K562 (cell line): Measurements from ENCODE around the gene MFAP3L. TPM values are rescaled to one million over a fixed set of nuclear protein-coding genes. Genes with fewer than 3 reads are reported as not detected.

Source experiments
- ATAC-seq: fragments of 200-7000 bp; cut with Tn5 transposase; 3 replicates; pipeline ENCODE4 v1.9.1; 2020; ENCODE audit warnings: moderate library complexity
- BruUV-seq: library from RNA; stranded (reverse); fragments of 400-500 nt; replicated peaks from 2 replicates; lab custom pipeline; 2021; lab: Mats Ljungman, UMichigan
- CTCF ChIA-PET: fragments of 300-600 bp; formaldehyde crosslinking; extraction: SDS; loops from one replicate; lab custom pipeline; 2021; ENCODE audit warnings: low intra/inter-chr PET ratio; lab: Yijun Ruan, JAX
- POLR2A ChIA-PET: fragments of 300-600, 350-650 bp; sonication (Branson Sonifier 250); formaldehyde crosslinking; extraction: SDS; loops from one replicate; lab custom pipeline; 2021; ENCODE audit warnings: antibody characterized with exemption, inconsistent platforms; lab: Yijun Ruan, JAX
- DNase-seq, 4 experiments: peaks; one replicate each; pipeline versions ENCODE4 v3.0.0 to v3.0.0-alpha.2; 2011 to 2018; ENCODE audit warnings: low spot score in 3 of 4, mixed read lengths in 3 of 4; ENCODE audit errors: extremely low read depth in 1 of 4
- FAIRE-seq: peaks from 2 replicates; lab custom pipeline; 2011; peaks lifted over from hg19 to GRCh38; lab: Jason Lieb, UNC
- H2AFZ ChIP-seq: 2 replicates; pipeline ENCODE4 v1.6.0; 2011; ENCODE audit warnings: low read depth, low read length, control low read depth, inconsistent platforms
- H3K27ac ChIP-seq: fragments of 200-600 bp; 3 replicates; pipeline ENCODE4 v1.8.0; 2011; ENCODE audit warnings: low read depth, mild to moderate bottlenecking, control low read depth, inconsistent platforms, low read length, moderate library complexity, mixed read lengths; ENCODE audit errors: extremely low read depth
- H3K27me3 ChIP-seq, 2 experiments: fragments of 300-600 bp in 1 of 2; 2 replicates in 1 of 2; 3 replicates in 1 of 2; pipeline versions ENCODE4 v1.6.0 to v1.8.0; 2011; ENCODE audit warnings: inconsistent platforms in 2 of 2, low read length in 2 of 2, mild to moderate bottlenecking in 1 of 2, mixed read lengths in 1 of 2, moderate library complexity in 1 of 2; ENCODE audit not compliant: control insufficient read depth in 2 of 2, insufficient read depth in 2 of 2
- H3K36me3 ChIP-seq: fragments of 300-600 bp; 3 replicates; pipeline ENCODE4 v1.8.0; 2011; ENCODE audit warnings: mild to moderate bottlenecking, low read length, inconsistent platforms; ENCODE audit not compliant: control insufficient read depth, insufficient read depth
- H3K4me1 ChIP-seq, 2 experiments: fragments of 200-600 bp in 1 of 2; replicated peaks in 1 of 2; 2 replicates in 1 of 2; 3 replicates in 1 of 2; pipeline versions ENCODE4 v1.5.1 to v1.8.0; 2011; ENCODE audit warnings: inconsistent platforms in 2 of 2, low read length in 2 of 2, mild to moderate bottlenecking in 1 of 2, mixed read lengths in 1 of 2, moderate library complexity in 1 of 2; ENCODE audit not compliant: control insufficient read depth in 2 of 2, insufficient read depth in 2 of 2
- H3K4me2 ChIP-seq: 2 replicates; pipeline ENCODE4 v1.6.1; 2011; ENCODE audit warnings: low read length, control low read depth, inconsistent platforms, mixed read lengths; ENCODE audit not compliant: insufficient read depth
- H3K4me3 ChIP-seq: fragments of 200-600 bp; sonication (generic), shearing (Covaris generic); 2 replicates; pipeline ENCODE4 v1.5.1; 2016; ENCODE audit warnings: control low read depth, inconsistent platforms
- H3K79me2 ChIP-seq: fragments of 200-600 bp; 3 replicates; pipeline ENCODE4 v1.8.0; 2011; ENCODE audit warnings: low read length, inconsistent platforms; ENCODE audit not compliant: control insufficient read depth, insufficient read depth
- H3K9ac ChIP-seq, 2 experiments: 2 replicates each; pipeline versions ENCODE4 v1.6.0 to v1.6.1; 2011; ENCODE audit warnings: low read depth in 2 of 2, low read length in 2 of 2, control low read depth in 1 of 2, inconsistent platforms in 1 of 2, mild to moderate bottlenecking in 1 of 2, mixed read lengths in 1 of 2; ENCODE audit not compliant: insufficient read depth in 1 of 2
- H3K9me1 ChIP-seq: one replicate; pipeline ENCODE4 v1.6.0; 2011; ENCODE audit warnings: inconsistent platforms, mild to moderate bottlenecking, low read length, moderate library complexity; ENCODE audit not compliant: control insufficient read depth, insufficient read depth
- H3K9me3 ChIP-seq: replicated peaks from 2 replicates; pipeline ENCODE4 v1.5.1; 2011; ENCODE audit warnings: low read depth, low read length, inconsistent platforms; ENCODE audit not compliant: control insufficient read depth, insufficient read depth
- H4K20me1 ChIP-seq: replicated peaks from 2 replicates; pipeline ENCODE4 v1.6.1; 2011; ENCODE audit warnings: low read length, inconsistent platforms, mixed read lengths; ENCODE audit not compliant: control insufficient read depth, insufficient read depth
- ETV1 ChIP-seq: fragments of 450-650 bp; conservative IDR thresholded peaks from 2 replicates; pipeline ENCODE4 v1.6.1; 2016; ENCODE audit warnings: missing genetic modification characterization, control low read depth, low read depth, missing compliant biosample characterization
- HDAC1 ChIP-seq, 2 experiments: fragments of 450-650 bp; IDR thresholded peaks; 2 replicates each; pipeline ENCODE4 v1.6.1; 2016 to 2017; ENCODE audit warnings: inconsistent platforms in 1 of 2, mild to moderate bottlenecking in 1 of 2, moderate library complexity in 1 of 2
- HNRNPLL ChIP-seq: fragments of 200-400 bp; formaldehyde crosslinking; IDR thresholded peaks from 2 replicates; pipeline ENCODE4 v1.6.1; 2017; ENCODE audit warnings: low read length, low read depth, mild to moderate bottlenecking; ENCODE audit not compliant: poor library complexity, severe bottlenecking
- MAZ ChIP-seq, 2 experiments: fragments of 450-650 bp in 1 of 2; sonication (generic) in 1 of 2; formaldehyde crosslinking; IDR thresholded peaks in 1 of 2; conservative IDR thresholded peaks in 1 of 2; 2 replicates each; pipeline versions ENCODE4 v1.4.0 to v1.5.0; 2020; ENCODE audit warnings: mild to moderate bottlenecking in 1 of 2, missing genetic modification reagents in 1 of 2
- NEUROD1 ChIP-seq: fragments of 150-350 bp; IDR thresholded peaks from 2 replicates; pipeline ENCODE4 v1.6.1; 2014; ENCODE audit warnings: borderline replicate concordance, low read length, low read depth; ENCODE audit not compliant: partially characterized antibody
- SMAD1 ChIP-seq: fragments of 150-350 bp; IDR thresholded peaks from 2 replicates; pipeline ENCODE4 v1.6.1; 2014; ENCODE audit warnings: low read length, low read depth; ENCODE audit not compliant: partially characterized antibody
- SMAD4 ChIP-seq: fragments of 250-450 bp; sonication (Bioruptor Pico); conservative IDR thresholded peaks from 2 replicates; pipeline ENCODE4 v1.8.0; 2021; ENCODE audit warnings: inconsistent platforms, mild to moderate bottlenecking, moderate library complexity
- ZC3H8 ChIP-seq: fragments of 450-650 bp; IDR thresholded peaks from 2 replicates; pipeline ENCODE4 v1.6.1; 2017
- ZNF780A ChIP-seq: fragments of 250-450 bp; sonication (Bioruptor Pico); IDR thresholded peaks from 2 replicates; pipeline ENCODE4 v1.5.0; 2021; ENCODE audit warnings: mild to moderate bottlenecking
- WGBS: fragments of 100-300 bp; shearing (Covaris generic); methylation state at CpG from one replicate; pipeline ENCODE4 v1.1.6; 2016; ENCODE audit warnings: low coverage, mixed read lengths; ENCODE audit not compliant: insufficient coverage; ENCODE audit errors: missing lambda C conversion rate; 5-methylcytosine and 5-hydroxymethylcytosine counted together
- in situ Hi-C: fragments of 300-500 bp; cut with MboI; formaldehyde crosslinking; loops from 4 replicates; pipeline ENCODE4 v1.15.0; 2018; ENCODE audit warnings: inconsistent platforms, mixed read lengths
- intact Hi-C: fragments of 100-400 bp; cut with micrococcal nuclease; formaldehyde crosslinking; loops from 2 replicates; pipeline ENCODE4 v1.14.2; 2022
- polyA plus RNA-seq, 8 experiments: library from polyadenylated mRNA; depleted of rRNA in 4 of 8; stranded (reverse) in 5 of 8; unstranded in 3 of 8; fragments of >200 nt; fragmentation: Nextera tagmentation in 2 of 8; fragmentation: Illumina TruSeq in 1 of 8; extraction: Ambion mirVana in 2 of 8; extraction: Trizol in 1 of 8; gene quantifications; 2 replicates each; pipeline versions ENCODE4 v1.2.1 to v1.2.3, GENCODE V29; 2011 to 2014; ENCODE audit warnings: inconsistent platforms in 1 of 8, missing spikeins in 1 of 8
- total RNA-seq, 7 experiments: library from RNA; depleted of rRNA in 6 of 7; stranded (reverse); fragments of >200 nt in 6 of 7; fragmentation: Illumina TruSeq in 2 of 7; extraction: Trizol in 2 of 7; gene quantifications; 2 replicates each; pipeline versions ENCODE4 v1.2.1 to v1.2.3, GENCODE V29; 2011 to 2021; ENCODE audit warnings: low replicate concordance in 1 of 7
- TF ChIP-seq, protein P1 (sequence below): fragments of 450-650 bp; IDR thresholded peaks from 2 replicates; pipeline ENCODE4 v1.6.1; 2016; ENCODE audit warnings: mild to moderate bottlenecking, moderate library complexity

MFAP3L gene
- total and polyA plus RNA-seq, 9 of the 15 experiments (the other 6 are each of a cell fraction or from before 2014, with no cell fraction given), result 0.06 to 0.25 (median 0.20) TPM; not detected in 3

- intact Hi-C loops (loop anchor here (2.0 to 5.0 kb wide), 2 partner anchors 21 to 215 kb away; no protein-coding TSS in a partner anchor), in situ Hi-C loops (loop anchor here (25.0 kb wide), 1 partner anchor 415 kb away; the partner anchor contains the start of genes CLCN3 and NEK1)
- Histone ChIP-seq H3K9me3 (no peaks in the 10 kb centered on the region), H3K4me2 (peak overlapping the region; percentile 92), H2AFZ (peak overlapping the region; percentile 96), H3K4me3 (peak overlapping the region; percentile 83), H3K36me3 (no peaks in the 10 kb centered on the region), H3K27me3 (peaks cover 3 to 5% of the 10 kb centered on the region in 2 experiments), H3K4me1 (peaks cover 3 to 20% of the 10 kb centered on the region in 2 experiments; a peak in 3 of 5 replicates), H3K9ac (peak overlapping the region; percentile 67 to 78), H4K20me1 (no peaks in the 10 kb centered on the region), H3K9me1 (no peaks in the 10 kb centered on the region), H3K27ac (peak overlapping the region; percentile 55; the same call in 2 of the 3 replicates), H3K79me2 (no peaks in the 10 kb centered on the region)
- WGBS, result 12% methylated on average over 35 of the region's 37 CpGs
- ChIA-PET POLR2A (interaction anchor here (0.7 kb wide), 1 partner anchor 323 kb away, joined by 3 read pairs; no protein-coding TSS in a partner anchor), CTCF (no interaction called here)
- DNase-seq (peak; percentile 91 to 96 (median 94)), ATAC-seq (peak; percentile 93), FAIRE-seq (peak; percentile 85)
- BruUV-seq, result no TSS peak
- TF ChIP-seq ETV1 (0 out of 2 replicates have a peak, but pooled peaks have one; percentile 12), MAZ (CRISPR knock-in tag; conservative IDR thresholded peaks at IDR 0.05 in 1 of 2, IDR thresholded peaks at IDR 0.05 in 1 of 2) (peak; percentile 86 to 95), HNRNPLL (peak; percentile 44), ZNF780A (CRISPR knock-in tag) (no peak), SMAD4 (CRISPR knock-in tag) (peak; percentile 53; the same call in 1 of the 2 replicates), SMAD1 (no peak), ZC3H8 (no peak), HDAC1 (IDR thresholded peaks at IDR 0.05) (0 out of 4 replicates have a peak, but pooled peaks of 1 of the 2 experiments have one; percentile 23), NEUROD1 (peak; percentile 98)
- TF ChIP-seq, protein P1, sequence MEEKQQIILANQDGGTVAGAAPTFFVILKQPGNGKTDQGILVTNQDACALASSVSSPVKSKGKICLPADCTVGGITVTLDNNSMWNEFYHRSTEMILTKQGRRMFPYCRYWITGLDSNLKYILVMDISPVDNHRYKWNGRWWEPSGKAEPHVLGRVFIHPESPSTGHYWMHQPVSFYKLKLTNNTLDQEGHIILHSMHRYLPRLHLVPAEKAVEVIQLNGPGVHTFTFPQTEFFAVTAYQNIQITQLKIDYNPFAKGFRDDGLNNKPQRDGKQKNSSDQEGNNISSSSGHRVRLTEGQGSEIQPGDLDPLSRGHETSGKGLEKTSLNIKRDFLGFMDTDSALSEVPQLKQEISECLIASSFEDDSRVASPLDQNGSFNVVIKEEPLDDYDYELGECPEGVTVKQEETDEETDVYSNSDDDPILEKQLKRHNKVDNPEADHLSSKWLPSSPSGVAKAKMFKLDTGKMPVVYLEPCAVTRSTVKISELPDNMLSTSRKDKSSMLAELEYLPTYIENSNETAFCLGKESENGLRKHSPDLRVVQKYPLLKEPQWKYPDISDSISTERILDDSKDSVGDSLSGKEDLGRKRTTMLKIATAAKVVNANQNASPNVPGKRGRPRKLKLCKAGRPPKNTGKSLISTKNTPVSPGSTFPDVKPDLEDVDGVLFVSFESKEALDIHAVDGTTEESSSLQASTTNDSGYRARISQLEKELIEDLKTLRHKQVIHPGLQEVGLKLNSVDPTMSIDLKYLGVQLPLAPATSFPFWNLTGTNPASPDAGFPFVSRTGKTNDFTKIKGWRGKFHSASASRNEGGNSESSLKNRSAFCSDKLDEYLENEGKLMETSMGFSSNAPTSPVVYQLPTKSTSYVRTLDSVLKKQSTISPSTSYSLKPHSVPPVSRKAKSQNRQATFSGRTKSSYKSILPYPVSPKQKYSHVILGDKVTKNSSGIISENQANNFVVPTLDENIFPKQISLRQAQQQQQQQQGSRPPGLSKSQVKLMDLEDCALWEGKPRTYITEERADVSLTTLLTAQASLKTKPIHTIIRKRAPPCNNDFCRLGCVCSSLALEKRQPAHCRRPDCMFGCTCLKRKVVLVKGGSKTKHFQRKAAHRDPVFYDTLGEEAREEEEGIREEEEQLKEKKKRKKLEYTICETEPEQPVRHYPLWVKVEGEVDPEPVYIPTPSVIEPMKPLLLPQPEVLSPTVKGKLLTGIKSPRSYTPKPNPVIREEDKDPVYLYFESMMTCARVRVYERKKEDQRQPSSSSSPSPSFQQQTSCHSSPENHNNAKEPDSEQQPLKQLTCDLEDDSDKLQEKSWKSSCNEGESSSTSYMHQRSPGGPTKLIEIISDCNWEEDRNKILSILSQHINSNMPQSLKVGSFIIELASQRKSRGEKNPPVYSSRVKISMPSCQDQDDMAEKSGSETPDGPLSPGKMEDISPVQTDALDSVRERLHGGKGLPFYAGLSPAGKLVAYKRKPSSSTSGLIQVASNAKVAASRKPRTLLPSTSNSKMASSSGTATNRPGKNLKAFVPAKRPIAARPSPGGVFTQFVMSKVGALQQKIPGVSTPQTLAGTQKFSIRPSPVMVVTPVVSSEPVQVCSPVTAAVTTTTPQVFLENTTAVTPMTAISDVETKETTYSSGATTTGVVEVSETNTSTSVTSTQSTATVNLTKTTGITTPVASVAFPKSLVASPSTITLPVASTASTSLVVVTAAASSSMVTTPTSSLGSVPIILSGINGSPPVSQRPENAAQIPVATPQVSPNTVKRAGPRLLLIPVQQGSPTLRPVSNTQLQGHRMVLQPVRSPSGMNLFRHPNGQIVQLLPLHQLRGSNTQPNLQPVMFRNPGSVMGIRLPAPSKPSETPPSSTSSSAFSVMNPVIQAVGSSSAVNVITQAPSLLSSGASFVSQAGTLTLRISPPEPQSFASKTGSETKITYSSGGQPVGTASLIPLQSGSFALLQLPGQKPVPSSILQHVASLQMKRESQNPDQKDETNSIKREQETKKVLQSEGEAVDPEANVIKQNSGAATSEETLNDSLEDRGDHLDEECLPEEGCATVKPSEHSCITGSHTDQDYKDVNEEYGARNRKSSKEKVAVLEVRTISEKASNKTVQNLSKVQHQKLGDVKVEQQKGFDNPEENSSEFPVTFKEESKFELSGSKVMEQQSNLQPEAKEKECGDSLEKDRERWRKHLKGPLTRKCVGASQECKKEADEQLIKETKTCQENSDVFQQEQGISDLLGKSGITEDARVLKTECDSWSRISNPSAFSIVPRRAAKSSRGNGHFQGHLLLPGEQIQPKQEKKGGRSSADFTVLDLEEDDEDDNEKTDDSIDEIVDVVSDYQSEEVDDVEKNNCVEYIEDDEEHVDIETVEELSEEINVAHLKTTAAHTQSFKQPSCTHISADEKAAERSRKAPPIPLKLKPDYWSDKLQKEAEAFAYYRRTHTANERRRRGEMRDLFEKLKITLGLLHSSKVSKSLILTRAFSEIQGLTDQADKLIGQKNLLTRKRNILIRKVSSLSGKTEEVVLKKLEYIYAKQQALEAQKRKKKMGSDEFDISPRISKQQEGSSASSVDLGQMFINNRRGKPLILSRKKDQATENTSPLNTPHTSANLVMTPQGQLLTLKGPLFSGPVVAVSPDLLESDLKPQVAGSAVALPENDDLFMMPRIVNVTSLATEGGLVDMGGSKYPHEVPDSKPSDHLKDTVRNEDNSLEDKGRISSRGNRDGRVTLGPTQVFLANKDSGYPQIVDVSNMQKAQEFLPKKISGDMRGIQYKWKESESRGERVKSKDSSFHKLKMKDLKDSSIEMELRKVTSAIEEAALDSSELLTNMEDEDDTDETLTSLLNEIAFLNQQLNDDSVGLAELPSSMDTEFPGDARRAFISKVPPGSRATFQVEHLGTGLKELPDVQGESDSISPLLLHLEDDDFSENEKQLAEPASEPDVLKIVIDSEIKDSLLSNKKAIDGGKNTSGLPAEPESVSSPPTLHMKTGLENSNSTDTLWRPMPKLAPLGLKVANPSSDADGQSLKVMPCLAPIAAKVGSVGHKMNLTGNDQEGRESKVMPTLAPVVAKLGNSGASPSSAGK, result peak; percentile 60
These were observed 1.1 kb upstream of the MFAP3L start for GRCh38 chr4:170027181-170027829.
